Gastrocnemius medialis (tissue), 4 donors: ENCODE results near the gene AMPD2.

Experiments
- CTCF ChIP-seq, 5 experiments: fragments of 450-650 bp in 3 of 5; fragments of 200-600 bp in 2 of 5; sonication (generic) in 2 of 5; IDR thresholded peaks in 4 of 5; conservative IDR thresholded peaks in 1 of 5; 1 replicate in 4 of 5; 2 replicates in 1 of 5; pipeline ENCODE4 v1.5.1; 2016 to 2019; ENCODE audit warnings: antibody characterized with exemption in 5 of 5, mild to moderate bottlenecking in 3 of 5, moderate library complexity in 3 of 5
- POLR2A ChIP-seq, 2 donors: fragments of 450-650 bp; IDR thresholded peaks; one replicate each; pipeline ENCODE4 v1.6.1; 2017; ENCODE audit warnings: antibody characterized with exemption in 2 of 2, mild to moderate bottlenecking in 2 of 2, moderate library complexity in 2 of 2

GRCh38 chr1:109573785-109574184 is 45.9 kb upstream of the AMPD2 start:
- TF ChIP-seq CTCF (IDR thresholded peaks at IDR 0.05 in 4 of 5, conservative IDR thresholded peaks at IDR 0.05 in 1 of 5) = no peak
- no peak for TF ChIP-seq POLR2A (IDR thresholded peaks at IDR 0.05)
